Umbilical cord (tissue), 2 donors: Measurements from ENCODE around the gene ZBTB7C. TPM values are rescaled to one million over a fixed set of nuclear protein-coding genes. Genes with fewer than 3 reads are reported as not detected.

Experiments used
- DNase-seq: peaks from one replicate; pipeline ENCODE4 v3.0.0-alpha.2; 2015; ENCODE audit warnings: low spot score
- total RNA-seq: library from RNA; depleted of rRNA; stranded (reverse); fragments of >200 nt; gene quantifications from one replicate; pipeline ENCODE4 v1.2.3, GENCODE V29; 2014; ENCODE audit warnings: low replicate concordance; ENCODE audit not compliant: insufficient read depth

ZBTB7C gene
- total RNA-seq, 1 donor from 2014 or later, result 1.7 TPM

DNA sequence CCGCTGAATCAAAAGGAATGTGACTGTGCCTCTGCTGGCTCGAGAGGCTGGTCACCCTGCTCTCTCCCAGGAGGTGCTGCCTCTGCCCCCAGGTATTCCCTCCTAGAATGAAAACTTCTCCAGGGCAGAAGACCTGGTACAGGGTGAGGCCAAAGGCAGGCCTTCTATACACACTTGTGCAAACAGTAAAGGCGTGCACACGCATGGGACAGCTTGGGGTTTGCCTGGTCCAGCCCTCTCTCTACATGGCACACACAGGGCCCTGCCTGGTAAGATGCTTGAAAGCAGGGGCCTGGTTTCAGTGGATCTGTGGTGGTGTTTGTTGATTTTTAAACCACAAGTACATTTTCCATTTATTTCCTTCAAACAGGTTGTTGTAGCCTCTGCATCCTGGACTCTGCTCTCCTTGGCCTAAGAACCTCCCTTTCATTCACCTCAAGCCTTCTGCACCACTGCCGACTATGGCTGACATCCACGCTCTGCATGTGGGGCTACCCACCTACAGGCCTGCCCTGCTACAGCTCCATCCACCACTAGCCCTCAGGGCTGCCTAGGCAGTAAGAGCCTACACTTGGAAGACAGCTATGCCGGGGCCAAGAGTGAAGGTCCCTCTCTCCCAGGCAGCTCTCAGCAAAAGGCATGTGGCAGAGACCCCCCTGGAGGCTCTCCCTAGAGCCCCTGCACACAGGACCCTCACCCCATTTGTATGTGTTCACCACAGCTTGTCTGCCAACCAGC is 190.7 kb downstream of the ZBTB7C start:
- no peak for DNase-seq

- no peak for DNase-seq
Measured at GRCh38 chr18:48217258-48218250, 191.6 kb downstream of the ZBTB7C start.

GRCh38 chr18:48216639-48217257 is 192.4 kb downstream of the ZBTB7C start:
- DNase-seq, result no peak

GRCh38 chr18:48215876-48216638 is 193.1 kb downstream of the ZBTB7C start:
- no peak for DNase-seq

- no peak for DNase-seq
Measured at GRCh38 chr18:48213791-48214190, 195.4 kb downstream of the ZBTB7C start.

DNA sequence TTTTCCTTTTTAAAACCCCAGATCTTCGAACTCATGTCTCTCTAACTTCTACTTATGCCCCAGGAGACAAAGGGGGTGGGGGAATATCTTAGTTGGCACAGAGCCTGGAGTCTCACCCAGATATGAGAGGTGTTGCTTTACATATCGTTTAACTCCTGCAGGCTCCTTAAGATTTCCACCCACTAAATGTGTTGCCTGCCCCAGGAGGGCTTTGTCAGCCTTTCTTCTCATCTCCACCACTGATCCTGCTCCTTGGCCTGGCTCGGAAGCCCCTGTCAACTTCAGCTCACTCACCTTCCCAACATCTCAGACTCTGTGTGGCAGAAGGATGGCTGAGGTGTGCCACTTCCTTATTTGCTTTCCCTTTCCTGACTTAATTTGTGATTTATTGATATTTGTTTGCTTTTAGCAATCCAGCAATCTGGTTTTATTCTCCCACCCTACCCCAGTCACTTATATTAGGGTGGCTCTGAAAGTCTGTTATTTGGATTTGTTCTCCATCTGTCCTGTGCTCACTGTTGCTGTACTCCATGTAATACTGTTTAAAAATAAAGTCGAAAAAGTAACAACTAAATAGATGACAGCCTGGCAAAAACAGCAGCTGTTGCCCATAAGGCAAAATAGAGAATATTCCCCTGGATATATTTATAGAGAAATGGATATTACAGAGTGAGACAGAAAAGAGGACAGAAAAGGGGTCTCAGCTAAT is 200.6 kb downstream of the ZBTB7C start:
- no peak for DNase-seq

- DNase-seq, result no peak
Measured at GRCh38 chr18:48207733-48208132, 201.4 kb downstream of the ZBTB7C start.

- no peak for DNase-seq
Measured at GRCh38 chr18:48206887-48207286, 202.3 kb downstream of the ZBTB7C start.

GRCh38 chr18:48203961-48204666 is 205.1 kb downstream of the ZBTB7C start:
- no peak for DNase-seq

- DNase-seq, result no peak
Measured at GRCh38 chr18:48203288-48203945, 205.8 kb downstream of the ZBTB7C start.

DNA sequence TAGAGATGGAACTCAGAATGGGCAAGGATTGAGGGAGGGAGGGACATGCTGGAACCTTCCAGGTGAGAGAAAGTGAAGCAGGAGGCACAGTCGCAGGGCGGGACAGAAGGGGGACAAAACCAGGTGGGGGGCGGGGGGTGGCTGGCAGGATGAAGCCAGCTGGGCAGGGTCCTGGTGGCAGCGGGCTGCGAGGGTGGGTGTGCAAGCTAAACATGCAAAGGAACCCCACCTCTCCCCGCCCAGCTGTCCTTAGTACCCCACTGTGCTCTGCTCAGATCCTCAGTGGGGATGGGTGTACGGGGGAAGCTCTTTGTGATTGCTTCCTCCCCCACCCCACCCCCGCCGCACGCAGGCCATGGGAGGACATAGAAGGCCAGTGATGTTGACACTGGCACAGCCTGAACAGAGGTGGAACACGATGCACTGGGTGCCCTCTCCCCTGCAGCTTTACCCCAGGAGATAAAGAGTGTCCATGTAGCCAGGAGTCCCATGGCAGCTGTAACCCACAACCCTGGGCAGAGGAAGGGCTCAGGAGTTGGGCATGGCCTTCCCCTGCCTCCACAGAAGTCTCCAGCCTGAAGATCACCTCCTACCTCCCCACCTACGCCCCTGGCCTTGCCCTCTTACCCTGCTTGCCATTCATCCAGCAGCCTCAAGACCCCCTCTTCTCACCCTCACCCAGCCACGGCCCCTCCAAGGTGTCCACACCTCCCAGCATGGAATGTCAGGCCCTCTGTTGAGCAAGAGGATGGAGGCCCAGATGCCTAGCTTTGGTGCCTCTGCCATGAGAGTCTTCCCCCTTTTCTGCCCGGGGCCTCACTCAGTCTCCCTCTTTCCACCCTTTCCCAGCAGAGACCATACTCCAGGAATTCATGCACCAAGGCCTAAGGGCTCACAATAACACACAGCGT is 206.6 kb downstream of the ZBTB7C start:
- DNase-seq, result no peak

GRCh38 chr18:48202006-48202348 is 207.2 kb downstream of the ZBTB7C start:
- DNase-seq, result no peak

- DNase-seq, result no peak
Measured at GRCh38 chr18:48201337-48202005, 207.7 kb downstream of the ZBTB7C start.

- no peak for DNase-seq
Measured at GRCh38 chr18:48200631-48201336, 208.4 kb downstream of the ZBTB7C start.

DNA sequence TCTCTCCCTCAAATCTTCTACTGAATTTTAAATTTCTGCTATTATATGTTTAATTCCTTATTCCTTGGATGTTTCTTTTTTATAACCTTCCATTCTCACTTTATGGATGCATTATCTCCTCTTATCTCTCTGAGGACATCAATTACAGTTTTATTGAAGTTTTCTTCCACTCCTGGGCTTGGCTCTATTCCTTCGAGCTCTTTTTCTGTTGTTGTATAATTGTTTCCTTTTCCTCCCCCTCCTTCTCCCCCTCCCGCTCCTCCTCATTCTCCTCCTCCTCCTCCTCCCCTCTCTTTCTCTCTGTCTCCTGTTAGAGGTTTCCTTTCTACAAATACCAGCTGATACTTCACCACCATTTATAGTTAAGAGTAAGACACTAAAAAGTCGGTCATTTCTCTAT is 209.8 kb downstream of the ZBTB7C start:
- peak; percentile 23 for DNase-seq

DNA sequence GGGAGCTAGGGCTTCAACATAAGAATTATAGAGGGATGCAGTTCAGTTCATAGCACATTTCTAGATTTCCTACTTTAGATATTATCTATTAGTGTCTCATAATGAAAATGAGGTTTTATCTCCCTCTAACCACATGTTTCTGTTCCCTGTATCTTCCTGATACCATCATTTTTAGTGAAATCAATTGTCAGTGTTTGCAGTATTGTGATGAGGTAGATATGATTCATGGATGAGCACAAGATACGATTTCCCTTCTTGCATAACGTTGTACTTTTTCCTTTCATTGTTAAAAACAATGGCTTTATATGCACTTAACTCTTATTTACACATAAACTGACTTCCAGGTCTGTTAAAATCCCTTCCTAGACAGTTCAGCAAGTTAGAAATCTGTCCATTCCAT is 211.4 kb downstream of the ZBTB7C start:
- no peak for DNase-seq

DNA sequence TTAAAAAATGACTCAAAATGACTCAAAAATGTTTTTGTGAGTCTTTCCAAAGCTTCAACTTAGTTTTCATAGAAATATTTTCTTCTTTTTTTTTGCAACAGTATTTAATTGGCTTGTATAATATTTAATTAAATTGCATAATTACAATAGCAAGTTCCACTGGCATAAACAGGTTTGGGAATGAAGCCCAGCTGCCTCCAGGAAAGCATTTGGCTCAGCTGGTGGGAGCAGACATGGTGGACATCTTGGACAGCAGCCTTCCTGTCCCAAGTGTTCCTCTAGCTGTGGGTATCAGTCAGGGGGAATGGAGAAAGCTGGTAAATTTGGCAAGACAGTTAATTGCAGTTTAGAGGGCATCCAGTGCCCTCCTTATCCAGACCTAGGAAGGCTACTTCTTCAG is 213.4 kb downstream of the ZBTB7C start:
- DNase-seq, result no peak
